Nephron (organoid): ENCODE measurements around the gene FOCAD.
A peak's percentile ranks its signal among the peaks of the same experiment; 100 is the strongest.
"Not testable (repeated sequence)": the region's sequence is repeated elsewhere in the genome, so short reads cannot be mapped to it uniquely, and the experiment has no call there.

Experiments
- H3K27ac Mint-ChIP-seq, 3 experiments: 2 replicates each; pipeline ENCODE4 v1.8.0; 2020; ENCODE audit warnings: mixed read lengths in 3 of 3, mild to moderate bottlenecking in 2 of 3, moderate library complexity in 1 of 3
- H3K27me3 Mint-ChIP-seq: 2 replicates; pipeline ENCODE4 v1.8.0; 2021; ENCODE audit warnings: low read depth, mild to moderate bottlenecking, moderate library complexity, mixed read lengths
- H3K36me3 Mint-ChIP-seq: 2 replicates; pipeline ENCODE4 v1.8.0; 2020; ENCODE audit warnings: low read depth, mixed read lengths
- H3K4me1 Mint-ChIP-seq: 2 replicates; pipeline ENCODE4 v1.8.0; 2020; ENCODE audit warnings: mixed read lengths
- H3K4me3 Mint-ChIP-seq, 3 experiments: 2 replicates each; pipeline ENCODE4 v1.8.0; 2020; ENCODE audit warnings: mild to moderate bottlenecking in 3 of 3, mixed read lengths in 3 of 3, moderate library complexity in 2 of 3
- H3K9me3 Mint-ChIP-seq: 2 replicates; pipeline ENCODE4 v1.8.0; 2020; ENCODE audit warnings: mixed read lengths
- CTCF ChIP-seq, 3 experiments: fragments of 200-600 bp; sonication (generic); IDR thresholded peaks; one replicate each; pipeline ENCODE4 v1.5.0; 2021; ENCODE audit warnings: antibody characterized with exemption in 3 of 3; ENCODE audit not compliant: unreplicated experiment in 3 of 3

The FOCAD gene

GRCh38 chr9:20671635-20672034, 12.4 kb upstream of the FOCAD start:
- Mint-ChIP-seq H3K27ac (no peak overlapping the region), H3K4me1 (no peaks in the 10 kb centered on the region), H3K36me3 (peaks cover 33% of the 10 kb centered on the region), H3K4me3 (no peak overlapping the region), H3K27me3 (no peaks in the 10 kb centered on the region), H3K9me3 (peaks cover 5% of the 10 kb centered on the region)
- TF ChIP-seq CTCF (IDR thresholded peaks at IDR 0.05; ENCODE audit: unreplicated experiment in 3 of 3), result no peak

DNA sequence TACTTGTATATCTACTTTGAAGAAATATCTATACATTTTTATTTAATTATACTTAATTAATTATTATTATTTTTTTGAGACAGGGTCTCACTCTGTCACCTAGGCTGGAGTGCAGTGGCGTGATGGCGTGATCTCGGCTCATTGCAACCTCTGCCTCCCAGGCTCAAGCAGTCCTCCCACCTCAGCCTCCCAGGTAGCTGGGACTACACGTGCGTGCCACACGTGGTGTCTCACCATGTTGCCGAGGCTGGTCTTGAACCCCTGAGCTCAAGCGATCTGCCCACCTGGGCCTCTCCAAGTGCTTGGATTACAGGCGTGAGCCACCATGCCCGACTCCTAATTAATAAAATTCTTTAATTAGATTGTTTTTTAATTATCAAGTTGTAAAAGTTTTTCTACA, 10.5 kb upstream of the FOCAD start:
- not testable (repeated sequence) for H3K27me3 Mint-ChIP-seq, H3K4me3 Mint-ChIP-seq, H3K9me3 Mint-ChIP-seq, H3K4me1 Mint-ChIP-seq, H3K27ac Mint-ChIP-seq
- peaks cover 37% of the 10 kb centered on the region for H3K36me3 Mint-ChIP-seq

GRCh38 chr9:20681467-20681866, 2.6 kb upstream of the FOCAD start:
- Mint-ChIP-seq H3K9me3 (no peaks in the 10 kb centered on the region), H3K27me3 (no peaks in the 10 kb centered on the region), H3K36me3 (peaks cover 5% of the 10 kb centered on the region), H3K4me3 (no peak overlapping the region), H3K27ac (no peak overlapping the region), H3K4me1 (peaks cover 30% of the 10 kb centered on the region)
- no peak for TF ChIP-seq CTCF (IDR thresholded peaks at IDR 0.05; ENCODE audit: unreplicated experiment in 3 of 3)

- H3K36me3 Mint-ChIP-seq, result no peaks in the 10 kb centered on the region
- peak overlapping the region; percentile 87 to 97 (median 93) for H3K4me3 Mint-ChIP-seq
- no peak for TF ChIP-seq CTCF (IDR thresholded peaks at IDR 0.05; ENCODE audit: unreplicated experiment in 3 of 3)
- peaks cover 30% of the 10 kb centered on the region for H3K4me1 Mint-ChIP-seq
- H3K27me3 Mint-ChIP-seq, result no peaks in the 10 kb centered on the region
- H3K27ac Mint-ChIP-seq, result peak overlapping the region; percentile 42 to 68 (median 58)
- H3K9me3 Mint-ChIP-seq, result no peaks in the 10 kb centered on the region
Measured at GRCh38 chr9:20683351-20684034, 566 bp upstream of the FOCAD start.

- TF ChIP-seq CTCF (IDR thresholded peaks at IDR 0.05; ENCODE audit: unreplicated experiment in 3 of 3), result no peak
- Mint-ChIP-seq H3K4me1 (peaks cover 19% of the 10 kb centered on the region), H3K36me3 (no peaks in the 10 kb centered on the region), H3K4me3 (peak overlapping the region; percentile 87 to 97 (median 93)), H3K27ac (peak overlapping the region; percentile 73 to 93 (median 88)), H3K27me3 (no peaks in the 10 kb centered on the region), H3K9me3 (no peaks in the 10 kb centered on the region)
Measured at GRCh38 chr9:20684875-20685696, 1.0 kb downstream of the FOCAD start.

DNA sequence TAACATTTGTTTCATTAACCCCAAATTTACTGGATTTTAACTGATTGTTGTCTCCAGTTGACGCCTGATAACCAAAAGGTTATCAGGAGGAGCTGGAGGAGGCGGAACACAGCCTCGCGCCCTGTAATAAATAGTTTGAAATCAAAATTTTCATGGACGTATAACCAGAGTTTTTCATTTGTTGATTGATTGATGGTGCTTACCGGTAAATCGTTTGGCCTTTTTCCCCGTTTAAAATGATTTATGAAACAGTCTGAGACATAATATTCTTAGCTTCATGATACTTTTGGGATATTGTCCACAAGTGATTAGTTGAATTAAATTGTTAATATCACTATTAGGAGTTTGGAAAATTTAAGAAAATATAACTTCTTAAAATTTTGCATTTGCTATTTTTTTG, 1.7 kb downstream of the FOCAD start:
- peak overlapping the region in 2 of 3 experiments; percentile 87 to 97 for H3K4me3 Mint-ChIP-seq
- H3K27me3 Mint-ChIP-seq, result no peaks in the 10 kb centered on the region
- H3K4me1 Mint-ChIP-seq, result peaks cover 19% of the 10 kb centered on the region
- H3K36me3 Mint-ChIP-seq, result no peaks in the 10 kb centered on the region
- TF ChIP-seq CTCF (IDR thresholded peaks at IDR 0.05; ENCODE audit: unreplicated experiment in 3 of 3), result no peak
- no peaks in the 10 kb centered on the region for H3K9me3 Mint-ChIP-seq
- H3K27ac Mint-ChIP-seq, result no peak overlapping the region
